H9 (cell line): ENCODE measurements around the gene GSX1. TPM values are rescaled to one million over a fixed set of nuclear protein-coding genes. Genes with fewer than 3 reads are reported as not detected.

Source experiments
- DNase-seq: peaks from one replicate; pipeline ENCODE4 v3.0.0-alpha.2; 2017
- H2AFZ ChIP-seq: one replicate; pipeline ENCODE4 v1.6.1; 2013; ENCODE audit warnings: mild to moderate bottlenecking, low read length, control low read depth, moderate library complexity
- H2AK5ac ChIP-seq: 2 replicates; pipeline ENCODE4 v1.6.1; 2013; ENCODE audit warnings: low read length, control low read depth, mixed read lengths; ENCODE audit not compliant: insufficient read length
- H2BK120ac ChIP-seq: one replicate; pipeline ENCODE4 v1.6.1; 2013; ENCODE audit warnings: low read depth, mild to moderate bottlenecking, low read length, control low read depth, inconsistent platforms; ENCODE audit not compliant: poor library complexity, severe bottlenecking
- H2BK12ac ChIP-seq: 2 replicates; pipeline ENCODE4 v1.6.1; 2013; ENCODE audit warnings: low read length, control low read depth, mixed read lengths, low read depth; ENCODE audit not compliant: insufficient read length
- H2BK15ac ChIP-seq: 2 replicates; pipeline ENCODE4 v1.6.1; 2013; ENCODE audit warnings: low read depth, low read length, control low read depth
- H2BK20ac ChIP-seq: one replicate; pipeline ENCODE4 v1.6.1; 2013; ENCODE audit warnings: low read depth, mild to moderate bottlenecking, low read length, control low read depth, inconsistent platforms; ENCODE audit not compliant: poor library complexity, severe bottlenecking
- H2BK5ac ChIP-seq: 2 replicates; pipeline ENCODE4 v1.6.1; 2013; ENCODE audit warnings: low read length, control low read depth, mixed read lengths; ENCODE audit not compliant: insufficient read length
- H3K14ac ChIP-seq: 2 replicates; pipeline ENCODE4 v1.6.1; 2013; ENCODE audit warnings: low read length, control low read depth; ENCODE audit not compliant: insufficient read depth
- H3K18ac ChIP-seq: 2 replicates; pipeline ENCODE4 v1.6.1; 2013; ENCODE audit warnings: low read depth, mild to moderate bottlenecking, mixed read lengths, low read length, control low read depth; ENCODE audit not compliant: insufficient read length
- H3K23ac ChIP-seq: 2 replicates; pipeline ENCODE4 v1.6.1; 2013; ENCODE audit warnings: low read length, control low read depth, mixed read lengths, low read depth; ENCODE audit not compliant: insufficient read length
- H3K23me2 ChIP-seq: 2 replicates; pipeline ENCODE4 v1.6.1; 2013; ENCODE audit warnings: low read depth, mild to moderate bottlenecking, mixed read lengths, low read length, control low read depth; ENCODE audit not compliant: insufficient read length, poor library complexity, severe bottlenecking
- H3K27ac ChIP-seq: 2 replicates; pipeline ENCODE4 v1.5.1; 2013; ENCODE audit warnings: low read length, control low read depth, mixed read lengths, low read depth; ENCODE audit not compliant: insufficient read length
- H3K27me3 ChIP-seq: 2 replicates; pipeline ENCODE4 v1.6.1; 2013; ENCODE audit warnings: low read length, control low read depth, inconsistent platforms; ENCODE audit not compliant: insufficient read depth
- H3K4ac ChIP-seq: 2 replicates; pipeline ENCODE4 v1.6.1; 2013; ENCODE audit warnings: low read depth, mild to moderate bottlenecking, control low read depth, inconsistent platforms, low read length, moderate library complexity
- H3K4me1 ChIP-seq: 2 replicates; pipeline ENCODE4 v1.6.1; 2013; ENCODE audit warnings: low read length, control low read depth, inconsistent platforms; ENCODE audit not compliant: insufficient read depth
- H3K4me2 ChIP-seq: 2 replicates; pipeline ENCODE4 v1.6.1; 2013; ENCODE audit warnings: low read length, control low read depth, mixed read lengths; ENCODE audit not compliant: insufficient read length, insufficient read depth
- H3K56ac ChIP-seq: 2 replicates; pipeline ENCODE4 v1.6.1; 2013; ENCODE audit warnings: low read depth, mild to moderate bottlenecking, mixed read lengths, low read length, control low read depth; ENCODE audit not compliant: insufficient read length
- H3K79me1 ChIP-seq: 2 replicates; pipeline ENCODE4 v1.6.1; 2013; ENCODE audit warnings: low read depth, mild to moderate bottlenecking, moderate library complexity, low read length, control low read depth, inconsistent platforms; ENCODE audit not compliant: insufficient read depth, poor library complexity, severe bottlenecking
- H3K79me2 ChIP-seq: 2 replicates; pipeline ENCODE4 v1.6.1; 2013; ENCODE audit warnings: low read length, control low read depth, inconsistent platforms; ENCODE audit not compliant: insufficient read depth
- H3K9ac ChIP-seq: 2 replicates; pipeline ENCODE4 v1.6.1; 2013; ENCODE audit warnings: low read length, control low read depth, mixed read lengths; ENCODE audit not compliant: insufficient read length; ENCODE audit errors: extremely low read depth
- H3K9me3 ChIP-seq: one replicate; pipeline ENCODE4 v1.6.1; 2013; ENCODE audit warnings: low read depth, low read length, inconsistent platforms; ENCODE audit not compliant: control insufficient read depth
- H3T11ph ChIP-seq: one replicate; pipeline ENCODE4 v1.6.1; 2013; ENCODE audit warnings: mild to moderate bottlenecking, low read length, control low read depth, inconsistent platforms
- H4K20me1 ChIP-seq: one replicate; pipeline ENCODE4 v1.6.1; 2013; ENCODE audit not compliant: control insufficient read depth, insufficient read length, insufficient read depth
- H4K5ac ChIP-seq: 2 replicates; pipeline ENCODE4 v1.6.1; 2013; ENCODE audit warnings: low read depth, mild to moderate bottlenecking, mixed read lengths, low read length, control low read depth; ENCODE audit not compliant: insufficient read length
- H4K8ac ChIP-seq: replicated peaks from 2 replicates; pipeline ENCODE4 v1.6.1; 2013; ENCODE audit warnings: low read length, control low read depth, mixed read lengths, low read depth; ENCODE audit not compliant: insufficient read length
- H4K91ac ChIP-seq: 2 replicates; pipeline ENCODE4 v1.6.1; 2013; ENCODE audit warnings: low read depth, mild to moderate bottlenecking, moderate library complexity, mixed read lengths, low read length, control low read depth; ENCODE audit not compliant: insufficient read length
- H3K27ac Mint-ChIP-seq, 3 experiments: 2 replicates in 2 of 3; 3 replicates in 1 of 3; pipeline ENCODE4 v1.8.0; 2020 to 2021; ENCODE audit warnings: mixed read lengths in 3 of 3, mild to moderate bottlenecking in 1 of 3, moderate library complexity in 1 of 3
- H3K27me3 Mint-ChIP-seq: 2 replicates; pipeline ENCODE4 v1.8.0; 2021; ENCODE audit warnings: low read depth, mild to moderate bottlenecking, moderate library complexity, mixed read lengths
- H3K36me3 Mint-ChIP-seq, 3 experiments: 2 replicates in 2 of 3; 3 replicates in 1 of 3; pipeline ENCODE4 v1.8.0; 2020 to 2021; ENCODE audit warnings: low read depth in 3 of 3, mixed read lengths in 3 of 3; ENCODE audit not compliant: insufficient read depth in 1 of 3
- H3K4me1 Mint-ChIP-seq, 2 experiments: 2 replicates each; pipeline ENCODE4 v1.8.0; 2020; ENCODE audit warnings: mixed read lengths in 2 of 2
- H3K4me3 Mint-ChIP-seq, 2 experiments: 2 replicates in 1 of 2; 3 replicates in 1 of 2; pipeline ENCODE4 v1.8.0; 2020 to 2021; ENCODE audit warnings: mild to moderate bottlenecking in 2 of 2, mixed read lengths in 2 of 2, moderate library complexity in 1 of 2
- H3K9me3 Mint-ChIP-seq, 2 experiments: 2 replicates in 1 of 2; 3 replicates in 1 of 2; pipeline ENCODE4 v1.8.0; 2020; ENCODE audit warnings: mild to moderate bottlenecking in 2 of 2, mixed read lengths in 2 of 2, moderate library complexity in 1 of 2
- WGBS: extraction: QIAGEN DNeasy Blood & Tissue Kit; methylation state at CpG from one replicate; pipeline ENCODE4 v1.1.7; 2013; ENCODE audit warnings: missing lambda C conversion rate, low lambda C conversion rate, mixed read lengths; ENCODE audit not compliant: insufficient read length; ENCODE audit errors: extremely low coverage; 5-methylcytosine and 5-hydroxymethylcytosine counted together
- total RNA-seq: library from RNA; stranded (reverse); gene quantifications from 2 replicates; pipeline ENCODE4 v1.2.1, GENCODE V29; 2021
- TF ChIP-seq, protein P1 (sequence below): fragments of 200-600 bp; sonication (generic); conservative IDR thresholded peaks from 3 replicates; pipeline ENCODE4 v1.8.0; 2021; ENCODE audit warnings: antibody characterized with exemption, mild to moderate bottlenecking

GSX1 gene
- total RNA-seq, 1 experiment from 2014 or later: not detected

DNA sequence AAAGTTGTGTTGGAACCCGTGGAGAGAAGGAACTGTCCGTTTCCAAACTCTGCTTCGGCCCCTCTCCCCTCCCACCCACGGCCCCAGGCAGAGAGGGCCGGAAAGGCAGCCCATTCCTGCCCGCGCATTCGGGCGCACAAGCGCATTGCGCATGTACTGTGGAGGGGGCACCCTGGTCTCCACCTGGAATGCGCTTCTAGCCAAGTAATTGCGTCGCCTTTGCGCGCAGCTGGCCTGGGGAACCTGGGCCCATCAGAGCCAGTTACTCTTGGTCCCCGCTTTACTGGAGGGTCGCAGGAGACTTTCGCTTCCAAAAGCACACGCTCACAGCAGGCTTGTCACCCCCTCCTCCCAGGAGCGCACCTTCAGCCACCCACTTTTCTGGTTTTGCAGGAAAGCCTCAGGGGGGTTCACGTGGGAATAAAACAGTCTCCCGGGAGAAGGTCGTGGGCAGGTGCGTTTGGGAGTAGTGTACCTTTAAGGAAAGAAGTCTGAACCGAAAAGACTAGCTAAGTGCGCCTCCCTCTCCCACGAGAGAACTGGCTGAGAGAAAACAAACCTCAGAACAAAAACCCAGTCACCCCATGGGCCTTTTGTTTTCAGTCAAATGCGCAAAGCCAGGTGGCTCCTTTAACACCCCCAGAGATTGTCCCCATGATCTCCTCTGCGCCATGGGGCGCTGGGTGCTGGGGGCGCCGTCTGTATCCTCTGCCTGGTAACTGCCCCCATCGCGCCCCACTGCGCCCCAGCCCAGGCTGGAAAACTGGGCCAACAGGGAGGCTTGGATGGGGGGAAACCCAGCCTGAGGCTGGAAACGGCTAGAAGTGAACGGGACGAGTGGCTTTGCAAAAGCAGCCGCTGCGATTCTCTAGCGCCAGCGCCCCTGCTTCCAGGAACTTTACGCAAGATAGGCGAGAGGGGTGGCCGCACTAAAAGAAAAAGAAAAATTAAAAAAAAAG, 28.5 kb downstream of the GSX1 start:
- Histone ChIP-seq H3K56ac (no peak overlapping the region), H2BK120ac (no peak overlapping the region), H3K79me1 (no peaks in the 10 kb centered on the region), H3K4ac (no peak overlapping the region), H3K14ac (no peak overlapping the region), H4K5ac (no peak overlapping the region), H3K27ac (no peak overlapping the region), H3K79me2 (no peaks in the 10 kb centered on the region), H4K8ac (no peak overlapping the region), H3T11ph (no peak overlapping the region), H2BK12ac (no peak overlapping the region), H2AK5ac (no peak overlapping the region), H2BK20ac (no peak overlapping the region), H3K18ac (no peak overlapping the region), H3K9me3 (no peaks in the 10 kb centered on the region), H2BK15ac (no peak overlapping the region), H3K27me3 (peaks cover 94% of the 10 kb centered on the region), H2BK5ac (no peak overlapping the region), H3K23me2 (no peaks in the 10 kb centered on the region), H4K20me1 (no peaks in the 10 kb centered on the region), H3K4me2 (peak overlapping the region; percentile 50), H3K23ac (no peak overlapping the region), H2AFZ (no peak overlapping the region), H3K9ac (no peak overlapping the region), H3K4me1 (peaks cover 8% of the 10 kb centered on the region), H4K91ac (no peak overlapping the region)
- H3K4me1 Mint-ChIP-seq: peaks cover 50 to 72% of the 10 kb centered on the region in 2 experiments
- no peaks in the 10 kb centered on the region for H3K36me3 Mint-ChIP-seq
- H3K4me3 Mint-ChIP-seq: peak overlapping the region; percentile 40 to 68
- peak; percentile 58 for DNase-seq
- TF ChIP-seq, protein P1, sequence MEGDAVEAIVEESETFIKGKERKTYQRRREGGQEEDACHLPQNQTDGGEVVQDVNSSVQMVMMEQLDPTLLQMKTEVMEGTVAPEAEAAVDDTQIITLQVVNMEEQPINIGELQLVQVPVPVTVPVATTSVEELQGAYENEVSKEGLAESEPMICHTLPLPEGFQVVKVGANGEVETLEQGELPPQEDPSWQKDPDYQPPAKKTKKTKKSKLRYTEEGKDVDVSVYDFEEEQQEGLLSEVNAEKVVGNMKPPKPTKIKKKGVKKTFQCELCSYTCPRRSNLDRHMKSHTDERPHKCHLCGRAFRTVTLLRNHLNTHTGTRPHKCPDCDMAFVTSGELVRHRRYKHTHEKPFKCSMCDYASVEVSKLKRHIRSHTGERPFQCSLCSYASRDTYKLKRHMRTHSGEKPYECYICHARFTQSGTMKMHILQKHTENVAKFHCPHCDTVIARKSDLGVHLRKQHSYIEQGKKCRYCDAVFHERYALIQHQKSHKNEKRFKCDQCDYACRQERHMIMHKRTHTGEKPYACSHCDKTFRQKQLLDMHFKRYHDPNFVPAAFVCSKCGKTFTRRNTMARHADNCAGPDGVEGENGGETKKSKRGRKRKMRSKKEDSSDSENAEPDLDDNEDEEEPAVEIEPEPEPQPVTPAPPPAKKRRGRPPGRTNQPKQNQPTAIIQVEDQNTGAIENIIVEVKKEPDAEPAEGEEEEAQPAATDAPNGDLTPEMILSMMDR: no peak
- peak overlapping the region in 1 of 3 experiments; percentile 77; a peak in 2 of 7 replicates for H3K27ac Mint-ChIP-seq
- peaks cover 100% of the 10 kb centered on the region for H3K27me3 Mint-ChIP-seq
- H3K9me3 Mint-ChIP-seq: peaks cover 0 to 10% of the 10 kb centered on the region in 2 experiments; a peak in 1 of 5 replicates
- WGBS: no CpG with 5 or more reads among the region's 46 CpGs
